Activated CD4-positive, alpha-beta T cell treated with anti-CD3 and anti-CD28 coated beads for 4 hours (primary cell): ENCODE results near the gene PBX1.

Experiments used
- DNase-seq, 2 donors: peaks; one replicate each; pipeline ENCODE4 v3.0.0-alpha.2; 2020

Gene PBX1

DNA sequence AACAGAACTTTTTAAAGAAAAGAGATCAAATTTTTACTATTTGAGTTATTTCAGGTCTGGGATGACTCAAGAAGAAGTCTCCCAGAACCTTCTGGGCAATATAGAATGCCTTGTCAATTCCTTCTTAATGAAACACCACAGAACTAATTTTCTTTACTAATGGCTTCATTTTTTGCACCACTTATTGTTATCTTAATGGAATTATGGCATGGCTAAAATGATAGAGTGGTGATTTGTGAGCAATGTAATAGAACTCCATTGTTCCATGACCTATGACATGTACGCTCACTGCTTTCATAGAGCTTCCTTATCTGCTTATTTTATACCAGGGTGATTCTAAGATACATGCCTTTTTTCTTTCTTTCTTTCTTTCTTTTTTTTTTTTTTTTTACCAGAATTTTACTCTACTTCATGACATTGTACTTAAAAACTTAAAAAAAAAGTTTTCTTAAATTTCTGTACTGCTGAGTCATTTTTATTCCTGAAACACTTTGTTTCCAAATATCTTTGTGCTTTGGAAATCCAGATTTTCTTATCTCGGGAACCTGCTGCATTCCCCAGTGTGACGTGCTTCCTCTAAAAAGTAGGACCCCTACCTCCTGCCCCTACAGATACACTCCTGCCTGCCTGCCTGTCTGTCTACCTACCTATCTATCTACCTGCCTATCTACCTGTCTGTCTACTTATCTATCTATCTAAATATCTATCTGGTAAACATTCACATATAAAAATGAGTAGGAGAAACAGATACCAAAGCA is 284.9 kb downstream of the PBX1 start:
- DNase-seq: no peak

- DNase-seq: no peak
These were observed 288.0 kb downstream of the PBX1 start for GRCh38 chr1:164846731-164847691.

- no peak for DNase-seq
These were observed 294.2 kb downstream of the PBX1 start for GRCh38 chr1:164853146-164853545.

GRCh38 chr1:164855716-164856329 is 296.8 kb downstream of the PBX1 start:
- DNase-seq: no peak

GRCh38 chr1:164856381-164856780 is 297.4 kb downstream of the PBX1 start:
- no peak for DNase-seq

DNA sequence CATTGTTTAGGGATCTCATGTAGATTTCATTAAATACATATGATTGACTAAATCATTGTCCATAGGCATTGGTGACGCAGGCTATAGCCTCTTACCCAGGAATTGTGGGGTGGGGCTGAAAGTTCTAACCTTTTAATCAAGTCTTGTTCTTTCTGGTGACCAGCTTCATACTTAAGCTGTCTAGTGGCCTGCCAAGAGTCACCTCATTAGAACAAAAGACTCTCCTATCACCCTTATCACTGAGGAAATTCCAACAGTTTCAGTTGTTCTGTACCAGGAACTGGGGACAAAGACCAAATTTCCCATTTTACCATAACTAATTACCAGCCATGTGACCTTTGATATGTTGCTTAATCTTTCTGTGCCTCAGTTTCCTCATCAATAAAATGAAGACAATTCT is 298.5 kb downstream of the PBX1 start:
- no peak for DNase-seq

- DNase-seq: no peak
These were observed 299.2 kb downstream of the PBX1 start for GRCh38 chr1:164858096-164858632.

DNA sequence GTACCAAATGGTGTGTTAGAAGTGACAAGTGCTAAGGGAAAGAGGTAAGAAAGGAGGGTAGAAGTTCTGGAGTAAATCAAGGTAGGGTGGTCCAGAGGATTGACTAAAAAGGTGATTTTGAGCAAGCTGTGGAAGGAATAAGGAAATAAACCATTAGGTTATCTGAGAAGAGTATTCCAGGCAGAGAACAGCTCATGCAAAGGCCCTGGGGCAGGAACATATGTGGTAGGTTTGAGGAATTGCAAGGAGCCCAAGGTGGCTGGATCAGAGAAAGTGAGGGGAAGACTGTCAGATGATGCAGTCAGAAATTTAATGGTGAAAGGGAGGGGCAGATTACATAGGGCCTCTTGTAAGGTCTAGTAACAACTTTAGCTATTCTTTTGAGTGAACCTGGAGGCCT is 302.6 kb downstream of the PBX1 start:
- no peak for DNase-seq

DNA sequence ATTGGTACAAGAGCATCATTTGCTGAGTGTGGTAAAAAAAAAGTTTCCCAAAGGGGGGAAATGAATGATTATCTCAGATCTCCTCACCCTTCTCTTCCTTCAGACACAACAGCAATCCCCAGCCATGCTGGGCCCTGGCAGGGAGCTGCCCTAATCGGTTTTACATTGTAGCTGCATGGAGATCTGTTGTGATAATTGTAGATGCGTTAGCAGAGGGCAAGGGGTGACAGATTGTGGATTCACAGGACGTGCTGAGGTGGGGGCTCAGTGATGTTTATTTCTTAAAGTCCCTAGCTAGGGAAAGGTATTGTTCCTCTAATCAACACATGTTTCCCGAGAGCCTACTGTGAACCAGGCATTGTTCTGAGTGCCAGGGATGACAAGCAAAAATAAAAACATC is 304.1 kb downstream of the PBX1 start:
- no peak for DNase-seq

- no peak for DNase-seq
These were observed 305.2 kb downstream of the PBX1 start for GRCh38 chr1:164864161-164864560.

- no peak for DNase-seq
These were observed 306.4 kb downstream of the PBX1 start for GRCh38 chr1:164865385-164865784.

GRCh38 chr1:164867590-164867989 is 308.6 kb downstream of the PBX1 start:
- DNase-seq: no peak

DNA sequence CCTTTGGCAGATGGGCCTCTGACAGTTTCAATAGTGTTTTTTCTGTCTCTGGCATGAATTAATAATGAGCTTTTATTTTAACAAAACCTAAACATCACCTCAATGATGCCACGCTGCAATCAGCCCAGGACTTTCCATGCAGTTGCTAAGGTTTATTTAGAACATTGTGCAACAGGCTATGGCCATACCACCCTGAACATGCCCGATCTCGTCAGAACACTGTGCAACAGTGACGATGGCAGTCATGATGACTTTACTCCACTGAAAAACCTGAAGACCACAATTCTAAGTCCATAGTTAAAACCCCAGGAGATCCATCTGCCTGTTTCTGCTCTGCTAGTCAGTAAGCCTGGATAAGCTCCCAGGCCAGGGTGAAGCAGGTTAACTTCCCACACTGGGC is 310.0 kb downstream of the PBX1 start:
- no peak for DNase-seq

DNA sequence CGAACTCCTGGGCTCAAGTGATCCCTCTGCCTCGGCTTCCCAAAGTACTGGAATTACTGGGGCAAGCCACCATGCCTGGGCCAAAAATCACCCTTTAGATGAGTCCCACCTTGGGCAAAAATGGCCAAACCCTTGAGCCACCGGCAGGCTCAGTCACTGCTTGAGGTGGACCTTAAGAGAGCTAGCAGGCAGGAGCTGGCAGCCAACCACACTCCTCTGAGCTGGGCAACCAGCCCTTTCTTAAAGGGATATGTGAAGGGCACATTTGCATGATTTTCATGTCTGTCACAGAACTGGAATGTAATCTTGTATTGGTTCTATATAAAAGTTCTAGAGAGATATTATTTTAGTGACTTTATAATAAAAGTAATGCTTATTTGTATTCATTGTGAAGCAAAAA is 316.5 kb downstream of the PBX1 start:
- no peak for DNase-seq

DNA sequence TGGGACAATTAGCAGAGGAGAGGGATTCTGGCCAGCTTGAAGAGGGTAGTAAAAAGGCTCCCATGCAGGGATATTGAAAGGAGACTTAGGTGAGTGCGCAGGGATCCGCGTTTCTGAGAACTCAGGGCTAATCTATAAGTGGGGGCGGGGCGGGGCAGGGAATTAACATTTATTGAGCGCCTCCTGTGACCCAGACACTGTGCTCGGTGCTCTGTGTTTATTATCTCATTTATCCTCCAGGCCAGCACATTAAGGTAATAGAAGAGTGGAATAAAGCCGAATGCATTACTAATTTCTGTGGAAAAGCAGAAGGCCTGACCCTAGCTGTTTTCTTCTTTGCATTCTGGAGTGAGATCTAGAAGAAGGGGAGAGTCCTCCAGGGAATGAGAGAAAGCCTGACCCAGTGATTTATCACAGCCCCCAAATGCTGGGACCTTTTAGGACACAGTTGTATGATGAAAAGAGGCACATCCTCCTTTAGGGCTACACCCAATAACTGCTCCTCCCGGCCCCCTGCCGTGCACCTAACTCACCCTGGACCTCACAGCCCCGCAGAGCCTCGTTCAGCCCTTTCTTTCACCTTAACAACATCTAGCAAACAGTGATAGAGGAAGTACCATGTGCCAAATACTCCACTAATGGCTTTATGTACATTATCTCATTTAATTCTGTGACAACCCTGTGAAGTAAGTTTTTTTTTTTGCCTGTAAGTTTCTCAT is 317.6 kb downstream of the PBX1 start:
- no peak for DNase-seq

DNA sequence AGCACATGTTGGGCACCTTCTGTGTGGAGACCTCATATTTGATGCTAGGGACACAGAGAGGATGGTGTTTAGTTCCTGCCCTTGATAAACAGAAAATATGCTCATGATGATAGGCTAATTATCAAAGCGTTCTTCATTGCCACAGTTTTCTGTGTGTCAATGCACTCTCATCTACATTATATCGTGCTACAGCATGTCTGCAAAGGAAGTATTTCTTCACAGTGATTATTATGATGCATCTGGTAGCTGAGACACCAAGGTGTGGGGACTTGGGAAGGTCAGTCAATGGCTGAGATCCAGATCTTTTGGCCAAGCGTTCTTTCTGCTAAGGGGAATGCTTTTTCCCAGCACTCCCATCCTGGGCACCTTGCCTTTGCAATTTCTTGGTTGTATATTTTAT is 321.2 kb downstream of the PBX1 start:
- no peak for DNase-seq

DNA sequence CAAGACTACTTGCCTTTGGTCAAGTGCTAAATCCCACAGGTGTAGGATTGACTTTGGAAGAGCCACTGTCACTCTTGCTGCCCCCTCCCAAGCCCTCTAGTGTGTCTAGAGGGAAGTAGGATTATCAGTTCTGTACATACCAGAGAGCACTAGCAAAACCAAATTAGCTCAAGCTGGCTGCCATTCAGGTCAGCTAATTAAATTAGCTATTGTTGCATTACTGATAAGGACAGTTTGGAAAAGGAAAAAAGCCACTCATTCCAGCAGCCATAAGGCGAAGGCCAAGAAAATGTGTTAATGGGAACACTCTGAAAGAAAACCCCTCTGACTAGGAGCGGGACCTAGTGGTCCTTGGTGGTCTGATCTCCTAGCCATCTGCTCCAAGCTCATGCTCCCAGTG is 321.7 kb downstream of the PBX1 start:
- DNase-seq: no peak

GRCh38 chr1:164885311-164885710 is 326.3 kb downstream of the PBX1 start:
- no peak for DNase-seq

DNA sequence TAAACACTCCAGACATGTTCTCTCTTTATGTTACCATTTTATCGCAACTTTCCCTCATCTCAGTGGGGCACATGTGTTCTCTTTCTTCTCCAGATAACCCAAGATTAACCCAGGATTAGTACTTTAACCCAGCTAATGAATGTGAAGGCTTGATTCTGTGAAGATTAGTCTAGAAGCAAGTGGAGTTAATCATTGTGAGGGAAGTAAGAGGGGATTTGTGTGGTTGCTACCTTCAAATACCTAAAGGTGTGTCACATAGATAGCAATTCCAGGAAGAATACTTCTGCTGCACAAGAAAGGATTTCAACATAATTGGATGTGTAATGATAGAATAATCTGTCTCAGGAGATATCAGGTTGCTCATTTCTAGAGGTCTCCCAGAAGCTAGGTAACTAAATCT is 327.1 kb downstream of the PBX1 start:
- no peak for DNase-seq

GRCh38 chr1:164891615-164892014 is 332.6 kb downstream of the PBX1 start:
- no peak for DNase-seq

- DNase-seq: no peak
These were observed 336.3 kb downstream of the PBX1 start for GRCh38 chr1:164895026-164895912.

GRCh38 chr1:164901031-164901430 is 342.0 kb downstream of the PBX1 start:
- no peak for DNase-seq
